ENCODE data around the gene RPEL1. TPM values are rescaled to one million over a fixed set of nuclear protein-coding genes. Genes with fewer than 3 reads are reported as not detected.

The RPEL1 gene
- total and polyA plus RNA-seq, 7 experiments from 2014 or later = not detected

DNA sequence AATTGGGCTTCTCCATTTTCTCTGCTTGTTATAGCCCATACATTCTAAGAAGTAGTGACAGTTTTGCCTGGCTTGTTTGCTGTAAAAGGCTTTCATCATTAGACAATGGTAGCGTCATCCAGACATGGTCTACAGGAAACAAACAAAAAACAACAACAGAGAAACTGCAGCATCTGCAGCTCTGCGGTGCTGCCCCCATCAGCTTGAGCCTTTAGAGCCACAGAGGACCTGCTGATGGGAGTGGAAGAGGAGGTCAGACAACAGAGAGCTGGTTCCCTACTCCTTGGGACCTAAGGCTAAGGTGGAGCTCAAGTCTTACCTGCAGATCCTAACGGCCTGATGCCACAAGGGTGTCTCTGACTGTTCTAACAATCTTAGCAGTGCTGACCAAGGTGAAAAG, 34.3 kb downstream of the RPEL1 start:
- Histone ChIP-seq H3K9me3 (ENCODE audit: control insufficient read depth in 2 of 3, low read length in 3 of 3) (peaks cover 0 to 5% (median 0%) of the 10 kb centered on the region in 3 experiments), H3K36me3 (ENCODE audit: control insufficient read depth in 2 of 3, insufficient read depth in 3 of 3, low read length in 3 of 3) (no peaks in the 10 kb centered on the region), H3K27me3 (ENCODE audit: control insufficient read depth in 2 of 2, insufficient read depth in 2 of 2, low read length in 2 of 2) (peaks cover 0 to 10% of the 10 kb centered on the region in 2 donors), H3K4me1 (ENCODE audit: control insufficient read depth in 2 of 2, insufficient read depth in 2 of 2, low read length in 2 of 2) (no peaks in the 10 kb centered on the region), H3K4me3 (ENCODE audit: low read length) (no peak overlapping the region), H3K27ac (ENCODE audit: low read depth, low read length) (no peak overlapping the region)
- H3K27ac Mint-ChIP-seq = no peak overlapping the region
- no peak for DNase-seq
- ATAC-seq = no peak
- intact Hi-C loops (cut with micrococcal nuclease) = no loop called here
- peaks cover 0 to 11% (median 6%) of the 10 kb centered on the region in 11 donors for H3K9me3 Mint-ChIP-seq
- H3K36me3 Mint-ChIP-seq = peaks cover 0 to 6% (median 3%) of the 10 kb centered on the region in 5 donors
- ChIA-PET CTCF (no interaction called here), POLR2A (interaction anchor here (0.6 kb wide), 1 partner anchor 48 kb away, joined by 3 read pairs; no protein-coding TSS in a partner anchor)
- H3K27me3 Mint-ChIP-seq = peaks cover 67 to 84% (median 75%) of the 10 kb centered on the region in 5 donors
- no peak overlapping the region for H3K4me3 Mint-ChIP-seq
- H3K4me1 Mint-ChIP-seq = peaks cover 4 to 14% (median 8%) of the 10 kb centered on the region in 7 donors

DNA sequence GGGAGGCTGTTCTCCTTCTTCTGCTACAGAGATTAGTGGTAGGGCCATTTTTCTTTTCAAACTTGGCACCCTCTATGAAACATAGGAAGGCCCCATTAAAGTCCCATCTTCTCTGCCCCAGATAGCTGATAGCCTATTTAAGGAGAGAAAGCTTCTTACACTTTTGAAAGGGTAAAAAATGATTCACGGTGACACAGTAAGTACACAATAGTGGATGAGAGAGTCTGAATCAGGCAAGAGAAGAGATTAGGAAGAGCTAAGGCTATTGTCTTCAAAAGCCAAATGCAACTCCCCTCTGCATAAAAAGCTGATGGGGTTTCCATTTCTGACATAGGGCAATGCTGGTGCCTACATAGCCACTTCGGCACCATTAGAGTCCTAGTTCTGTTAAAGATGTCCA, 34.8 kb downstream of the RPEL1 start:
- ATAC-seq (no peak), DNase-seq (no peak)
- ChIA-PET CTCF (no interaction called here), POLR2A (no interaction called here)
- Histone ChIP-seq H3K4me3 (ENCODE audit: low read length) (no peak overlapping the region), H3K4me1 (ENCODE audit: control insufficient read depth in 2 of 2, insufficient read depth in 2 of 2, low read length in 2 of 2) (no peaks in the 10 kb centered on the region), H3K9me3 (ENCODE audit: control insufficient read depth in 2 of 3, low read length in 3 of 3) (peaks cover 0 to 5% (median 0%) of the 10 kb centered on the region in 3 experiments), H3K27ac (ENCODE audit: low read depth, low read length) (no peak overlapping the region), H3K36me3 (ENCODE audit: control insufficient read depth in 2 of 3, insufficient read depth in 3 of 3, low read length in 3 of 3) (no peaks in the 10 kb centered on the region), H3K27me3 (ENCODE audit: control insufficient read depth in 2 of 2, insufficient read depth in 2 of 2, low read length in 2 of 2) (peaks cover 0 to 10% of the 10 kb centered on the region in 2 donors)
- Mint-ChIP-seq H3K36me3 (peaks cover 0 to 6% (median 3%) of the 10 kb centered on the region in 5 donors), H3K9me3 (peaks cover 0 to 11% (median 6%) of the 10 kb centered on the region in 11 donors), H3K27ac (no peak overlapping the region), H3K4me3 (no peak overlapping the region), H3K4me1 (peaks cover 4 to 14% (median 7%) of the 10 kb centered on the region in 7 donors), H3K27me3 (peaks cover 63 to 83% (median 70%) of the 10 kb centered on the region in 5 donors)
- intact Hi-C loops (cut with micrococcal nuclease) = no loop called here

DNA sequence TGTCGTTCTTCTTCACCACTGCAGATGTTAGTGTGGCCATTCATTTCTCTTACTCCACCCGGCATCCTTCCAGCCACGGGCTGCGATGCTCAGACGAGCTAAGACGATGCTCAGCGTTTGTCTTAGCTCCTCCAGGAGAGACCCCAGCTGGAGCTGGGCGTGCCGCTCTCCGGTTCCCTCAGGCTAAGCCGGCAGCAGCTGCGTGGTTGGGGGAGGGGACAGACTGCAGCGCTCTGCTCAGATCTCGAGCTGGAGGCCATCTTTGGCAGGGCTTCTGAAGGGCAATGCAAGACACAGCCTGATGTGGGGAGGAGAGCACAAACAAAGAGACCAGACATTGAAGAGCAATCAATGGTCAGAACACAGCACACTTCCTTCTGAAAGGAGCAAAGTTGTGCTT, 36.1 kb downstream of the RPEL1 start:
- POLR2A ChIA-PET = no interaction called here
- H3K27me3 ChIP-seq (ENCODE audit: control insufficient read depth in 2 of 2, insufficient read depth in 2 of 2, low read length in 2 of 2) = peaks cover 0 to 10% of the 10 kb centered on the region in 2 donors
- ATAC-seq (no peak), DNase-seq (no peak)
- peaks cover 0 to 5% (median 0%) of the 10 kb centered on the region in 3 experiments for H3K9me3 ChIP-seq (ENCODE audit: control insufficient read depth in 2 of 3, low read length in 3 of 3)
- Mint-ChIP-seq H3K4me1 (peaks cover 0 to 14% (median 6%) of the 10 kb centered on the region in 7 donors), H3K9me3 (peaks cover 0 to 11% (median 6%) of the 10 kb centered on the region in 11 donors), H3K4me3 (no peak overlapping the region), H3K36me3 (peaks cover 0 to 6% (median 3%) of the 10 kb centered on the region in 5 donors), H3K27me3 (peaks cover 63 to 80% (median 65%) of the 10 kb centered on the region in 5 donors), H3K27ac (no peak overlapping the region)
- intact Hi-C loops (cut with micrococcal nuclease) = no loop called here
- H3K36me3 ChIP-seq (ENCODE audit: control insufficient read depth in 2 of 3, insufficient read depth in 3 of 3, low read length in 3 of 3) = no peaks in the 10 kb centered on the region
- no peak overlapping the region for H3K4me3 ChIP-seq (ENCODE audit: low read length)
- no peak overlapping the region for H3K27ac ChIP-seq (ENCODE audit: low read depth, low read length)
- H3K4me1 ChIP-seq (ENCODE audit: control insufficient read depth in 2 of 2, insufficient read depth in 2 of 2, low read length in 2 of 2) = no peaks in the 10 kb centered on the region
- CTCF ChIA-PET = interaction anchor here (1.0 kb wide), 1 partner anchor 97 kb away, joined by 3 read pairs; no protein-coding TSS in a partner anchor

DNA sequence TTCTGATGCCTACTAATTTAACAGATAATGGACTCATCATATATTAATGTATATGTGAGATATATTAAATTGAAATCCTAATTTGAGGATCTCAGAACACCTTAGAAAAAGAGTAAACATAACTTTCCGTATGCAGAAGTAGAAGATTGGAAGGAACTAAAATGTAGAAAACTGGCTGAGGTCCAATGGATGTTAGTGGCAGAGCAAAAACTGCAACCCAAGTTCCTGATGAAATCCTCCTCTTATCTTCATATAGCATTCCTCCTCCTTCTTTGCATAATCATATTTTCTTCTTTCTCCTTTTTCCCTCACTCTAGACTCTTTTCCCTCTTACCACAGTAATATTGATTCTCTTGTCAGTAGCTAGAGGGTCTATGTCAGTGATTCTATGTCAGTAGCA, 37.3 kb downstream of the RPEL1 start:
- Mint-ChIP-seq H3K9me3 (peaks cover 0 to 11% (median 6%) of the 10 kb centered on the region in 11 donors), H3K36me3 (peaks cover 0 to 6% (median 3%) of the 10 kb centered on the region in 5 donors), H3K27ac (no peak overlapping the region), H3K4me1 (peaks cover 0 to 10% (median 6%) of the 10 kb centered on the region in 7 donors), H3K27me3 (peaks cover 59 to 83% (median 72%) of the 10 kb centered on the region in 5 donors), H3K4me3 (no peak overlapping the region)
- ATAC-seq = no peak
- H3K4me1 ChIP-seq (ENCODE audit: control insufficient read depth in 2 of 2, insufficient read depth in 2 of 2, low read length in 2 of 2) = no peaks in the 10 kb centered on the region
- no peak for DNase-seq
- ChIA-PET POLR2A (no interaction called here), CTCF (no interaction called here)
- H3K27me3 ChIP-seq (ENCODE audit: control insufficient read depth in 2 of 2, insufficient read depth in 2 of 2, low read length in 2 of 2) = peaks cover 0 to 7% of the 10 kb centered on the region in 2 donors
- intact Hi-C loops (cut with micrococcal nuclease) = no loop called here
- no peaks in the 10 kb centered on the region for H3K36me3 ChIP-seq (ENCODE audit: control insufficient read depth in 2 of 3, insufficient read depth in 3 of 3, low read length in 3 of 3)
- no peak overlapping the region for H3K27ac ChIP-seq (ENCODE audit: low read depth, low read length)
- H3K9me3 ChIP-seq (ENCODE audit: control insufficient read depth in 2 of 3, low read length in 3 of 3) = peaks cover 0 to 5% (median 0%) of the 10 kb centered on the region in 3 experiments
- no peak overlapping the region for H3K4me3 ChIP-seq (ENCODE audit: low read length)

DNA sequence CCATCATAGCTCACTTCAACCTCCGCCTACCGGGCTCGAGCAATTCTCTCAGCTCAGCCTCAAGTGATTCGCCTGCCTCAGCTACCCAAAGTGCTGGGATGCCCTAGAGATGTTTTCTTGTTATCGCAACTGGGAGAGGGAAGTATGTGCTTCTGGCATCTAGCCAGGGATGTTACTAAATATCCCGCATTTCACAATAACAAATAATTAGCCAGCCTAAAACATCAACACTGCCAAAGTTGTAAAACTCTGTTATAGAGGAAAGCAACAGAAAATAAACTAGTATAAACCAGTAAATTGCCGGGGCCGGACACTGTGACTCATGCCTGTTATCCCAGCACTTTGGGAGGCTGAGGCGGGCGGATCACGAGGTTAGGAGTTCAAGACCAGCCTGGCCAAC, 38.5 kb downstream of the RPEL1 start:
- H3K27me3 ChIP-seq (ENCODE audit: control insufficient read depth in 2 of 2, insufficient read depth in 2 of 2, low read length in 2 of 2) = no peaks in the 10 kb centered on the region
- Mint-ChIP-seq H3K27me3 (peaks cover 62 to 81% (median 71%) of the 10 kb centered on the region in 5 donors), H3K9me3 (peaks cover 0 to 7% (median 2%) of the 10 kb centered on the region in 11 donors), H3K4me1 (peaks cover 0 to 5% (median 0%) of the 10 kb centered on the region in 7 donors), H3K36me3 (peaks cover 0 to 3% (median 0%) of the 10 kb centered on the region in 5 donors), H3K4me3 (no peak overlapping the region), H3K27ac (no peak overlapping the region)
- H3K36me3 ChIP-seq (ENCODE audit: control insufficient read depth in 2 of 3, insufficient read depth in 3 of 3, low read length in 3 of 3) = no peaks in the 10 kb centered on the region
- intact Hi-C loops (cut with micrococcal nuclease) = no loop called here
- CTCF ChIA-PET = no interaction called here
- ATAC-seq (peak; percentile 37), DNase-seq (no peak)
- no peak overlapping the region for H3K4me3 ChIP-seq (ENCODE audit: low read length)
- H3K4me1 ChIP-seq (ENCODE audit: control insufficient read depth in 2 of 2, insufficient read depth in 2 of 2, low read length in 2 of 2) = no peaks in the 10 kb centered on the region
- POLR2A ChIA-PET = no interaction called here
- no peak overlapping the region for H3K27ac ChIP-seq (ENCODE audit: low read depth, low read length)
- H3K9me3 ChIP-seq (ENCODE audit: control insufficient read depth in 2 of 3, low read length in 3 of 3) = no peaks in the 10 kb centered on the region

DNA sequence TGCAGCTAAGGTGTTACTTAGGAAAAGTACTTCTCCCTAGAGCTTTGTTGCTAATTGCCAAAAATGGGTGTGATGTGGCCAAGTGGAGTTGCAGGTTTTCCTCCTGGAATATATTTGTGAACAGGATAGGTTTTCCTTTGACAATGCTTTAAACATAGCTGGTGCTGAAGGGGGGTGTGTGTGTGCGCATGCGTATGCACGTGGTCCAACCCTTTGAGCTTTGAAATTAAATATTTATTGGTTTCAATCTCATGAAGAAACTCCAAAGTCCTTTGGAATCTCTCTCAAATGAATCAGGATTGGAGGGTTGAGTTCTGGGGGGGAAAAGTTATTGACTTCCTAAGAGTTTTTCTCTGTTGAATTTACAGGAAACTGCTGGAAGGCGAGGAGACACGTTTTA, 42.3 kb downstream of the RPEL1 start:
- Mint-ChIP-seq H3K27me3 (peaks cover 38 to 64% (median 50%) of the 10 kb centered on the region in 5 donors), H3K36me3 (no peaks in the 10 kb centered on the region), H3K4me1 (no peaks in the 10 kb centered on the region), H3K4me3 (no peak overlapping the region), H3K9me3 (peaks cover 0 to 3% (median 0%) of the 10 kb centered on the region in 11 donors), H3K27ac (no peak overlapping the region)
- ATAC-seq (no peak), DNase-seq (no peak)
- Histone ChIP-seq H3K9me3 (ENCODE audit: control insufficient read depth in 2 of 3, low read length in 3 of 3) (no peaks in the 10 kb centered on the region), H3K36me3 (ENCODE audit: control insufficient read depth in 2 of 3, insufficient read depth in 3 of 3, low read length in 3 of 3) (no peaks in the 10 kb centered on the region), H3K4me3 (ENCODE audit: low read length) (no peak overlapping the region), H3K27ac (ENCODE audit: low read depth, low read length) (no peak overlapping the region), H3K4me1 (ENCODE audit: control insufficient read depth in 2 of 2, insufficient read depth in 2 of 2, low read length in 2 of 2) (no peaks in the 10 kb centered on the region), H3K27me3 (ENCODE audit: control insufficient read depth in 2 of 2, insufficient read depth in 2 of 2, low read length in 2 of 2) (no peaks in the 10 kb centered on the region)
- intact Hi-C loops (cut with micrococcal nuclease) = no loop called here
- CTCF ChIA-PET = no interaction called here
- POLR2A ChIA-PET = no interaction called here

DNA sequence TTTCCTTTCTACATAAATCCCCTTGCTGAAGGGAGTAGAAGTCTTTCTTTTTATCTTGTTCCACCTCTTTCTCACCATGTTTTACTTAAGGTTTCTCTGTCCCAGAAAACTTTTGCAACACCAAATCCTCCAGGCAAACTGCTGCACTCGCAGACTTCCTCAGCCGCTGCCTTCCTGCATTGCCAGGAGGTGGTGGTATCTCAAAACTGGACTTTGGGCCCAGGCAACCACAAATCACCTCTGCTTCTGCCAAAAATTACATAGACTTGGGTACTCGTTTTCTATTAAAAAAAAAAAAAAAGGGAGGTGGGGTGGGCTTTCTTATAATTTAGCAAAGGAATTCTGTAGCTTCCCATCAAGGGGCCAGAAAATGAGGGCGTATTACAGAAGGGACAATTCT, 45.9 kb downstream of the RPEL1 start:
- Histone ChIP-seq H3K9me3 (ENCODE audit: control insufficient read depth in 2 of 3, low read length in 3 of 3) (no peaks in the 10 kb centered on the region), H3K27me3 (ENCODE audit: control insufficient read depth in 2 of 2, insufficient read depth in 2 of 2, low read length in 2 of 2) (no peaks in the 10 kb centered on the region), H3K4me3 (ENCODE audit: low read length) (no peak overlapping the region), H3K4me1 (ENCODE audit: control insufficient read depth in 2 of 2, insufficient read depth in 2 of 2, low read length in 2 of 2) (no peaks in the 10 kb centered on the region), H3K27ac (ENCODE audit: low read depth, low read length) (no peak overlapping the region), H3K36me3 (ENCODE audit: control insufficient read depth in 2 of 3, insufficient read depth in 3 of 3, low read length in 3 of 3) (no peaks in the 10 kb centered on the region)
- Mint-ChIP-seq H3K27ac (no peak overlapping the region), H3K9me3 (no peaks in the 10 kb centered on the region), H3K27me3 (peaks cover 18 to 42% (median 25%) of the 10 kb centered on the region in 5 donors), H3K36me3 (no peaks in the 10 kb centered on the region), H3K4me3 (no peak overlapping the region), H3K4me1 (no peaks in the 10 kb centered on the region)
- no peak for ATAC-seq
- POLR2A ChIA-PET = no interaction called here
- DNase-seq = no peak
- CTCF ChIA-PET = no interaction called here
- intact Hi-C loops (cut with micrococcal nuclease) = no loop called here

All from naive thymus-derived CD4-positive, alpha-beta T cell (primary cell).